ENCODE data around the gene GRIA3.
"Not testable (repeated sequence)": the region's sequence is repeated elsewhere in the genome, so short reads cannot be mapped to it uniquely, and the experiment has no call there.

GRIA3 gene

DNA sequence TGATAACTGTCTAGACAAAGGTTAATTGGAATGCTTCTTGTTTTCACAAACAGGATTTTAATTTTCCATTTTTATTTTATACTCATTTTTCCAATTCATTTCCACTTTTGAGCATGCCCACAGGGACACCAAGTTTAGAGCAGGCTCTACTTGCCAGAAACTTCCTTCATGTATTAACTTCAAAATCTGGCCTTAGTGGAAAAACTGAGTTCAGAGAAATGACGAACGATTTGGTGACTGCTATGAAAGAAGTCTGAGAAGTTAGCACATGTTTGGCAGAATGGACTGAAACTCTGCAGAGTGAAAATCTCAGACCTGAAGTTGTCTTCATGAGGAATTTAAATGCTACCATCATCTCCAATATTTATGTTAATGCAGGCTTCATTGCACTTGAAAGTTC lies 334.7 kb downstream of the GRIA3 start:
- TF ChIP-seq CTCF (IDR thresholded peaks at IDR 0.05; ENCODE audit: extremely low read depth, missing control alignments), result no peak
- no peak for DNase-seq (ENCODE audit: low spot score)

DNA sequence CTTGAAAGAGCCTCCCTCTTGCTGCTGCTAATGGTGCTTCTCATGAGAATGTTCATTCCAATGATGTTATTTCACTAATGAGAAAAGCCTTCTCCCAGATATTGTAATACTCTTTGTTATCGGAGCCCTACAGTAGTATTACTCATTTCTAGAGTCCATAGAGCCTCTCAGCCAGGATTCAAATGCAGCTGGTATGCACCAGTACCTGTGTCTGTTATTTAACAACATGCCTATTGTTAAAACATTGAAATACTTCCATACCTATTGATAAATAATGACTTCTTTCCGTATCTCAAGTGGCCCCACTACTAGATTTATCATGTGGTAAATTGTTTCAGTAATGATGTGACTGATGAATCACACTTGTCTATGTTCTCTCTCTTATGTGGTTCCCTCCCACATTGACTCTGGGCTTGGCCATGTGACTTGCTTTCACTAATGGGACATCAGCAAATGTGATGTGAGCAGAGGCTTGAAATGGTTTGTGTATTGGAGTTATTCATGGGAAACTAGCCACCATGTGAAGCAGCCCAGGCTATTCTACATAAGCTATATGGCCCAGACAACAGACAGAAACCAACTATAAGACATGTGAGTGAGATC lies 341.1 kb downstream of the GRIA3 start:
- TF ChIP-seq CTCF (IDR thresholded peaks at IDR 0.05; ENCODE audit: extremely low read depth, missing control alignments), result no peak
- DNase-seq (ENCODE audit: low spot score), result no peak

DNA sequence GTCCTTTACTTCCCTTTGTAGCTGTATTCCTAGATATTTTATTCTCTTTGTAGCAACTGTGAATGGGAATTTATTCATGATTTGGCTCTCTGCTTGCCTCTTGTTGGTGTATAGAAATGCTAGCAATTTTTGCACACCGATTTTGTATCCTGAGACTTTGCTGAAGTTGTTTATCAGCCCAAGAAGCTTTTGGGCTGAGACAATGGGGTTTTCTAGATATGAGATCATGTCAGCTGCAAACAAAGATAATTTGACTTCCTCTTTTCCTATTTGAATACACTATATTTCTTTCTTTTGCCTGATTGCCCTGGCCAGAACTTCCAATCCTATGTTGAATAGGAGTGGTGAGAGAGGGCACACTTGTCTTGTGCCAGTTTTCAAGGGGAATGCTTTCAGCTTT lies 346.6 kb downstream of the GRIA3 start:
- not testable (repeated sequence) for DNase-seq (ENCODE audit: low spot score)
